DOHH2 (cell line): ENCODE measurements around the gene EBNA1BP2.

Source experiments
- EZH2phosphoT487 ChIP-seq: fragments of 200-600 bp; sonication (generic); IDR thresholded peaks from 2 replicates; pipeline ENCODE4 v1.6.1; 2017; ENCODE audit warnings: borderline replicate concordance, mild to moderate bottlenecking, antibody characterized with exemption, low read length, moderate library complexity, mixed read lengths
- TF ChIP-seq, protein P1 (sequence below): fragments of 200-600 bp; sonication (generic); IDR thresholded peaks from one replicate; pipeline ENCODE4 v1.5.1; 2014; ENCODE audit warnings: antibody characterized with exemption, mild to moderate bottlenecking, low read depth, low read length; ENCODE audit not compliant: poor library complexity, severe bottlenecking

DNA sequence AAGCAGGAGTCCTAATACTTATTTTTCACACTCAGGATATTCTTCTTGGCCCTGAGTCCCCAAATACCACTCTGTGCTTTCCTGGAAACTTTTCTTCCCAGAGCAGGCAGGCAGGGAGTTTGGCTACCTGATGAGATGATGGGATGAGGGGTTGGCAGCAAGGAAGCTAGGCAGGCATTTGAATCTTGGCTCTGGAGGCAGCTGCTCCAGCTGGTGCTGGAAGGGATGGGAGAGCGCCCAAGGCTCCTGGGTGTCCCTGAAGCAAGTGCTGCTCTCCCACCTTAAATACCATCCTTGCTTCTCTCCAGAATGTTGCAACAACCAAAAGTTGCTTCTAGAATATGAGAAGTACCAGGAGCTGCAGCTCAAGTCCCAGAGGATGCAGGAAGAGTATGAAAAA lies 49.7 kb upstream of the EBNA1BP2 start:
- TF ChIP-seq, protein P1, sequence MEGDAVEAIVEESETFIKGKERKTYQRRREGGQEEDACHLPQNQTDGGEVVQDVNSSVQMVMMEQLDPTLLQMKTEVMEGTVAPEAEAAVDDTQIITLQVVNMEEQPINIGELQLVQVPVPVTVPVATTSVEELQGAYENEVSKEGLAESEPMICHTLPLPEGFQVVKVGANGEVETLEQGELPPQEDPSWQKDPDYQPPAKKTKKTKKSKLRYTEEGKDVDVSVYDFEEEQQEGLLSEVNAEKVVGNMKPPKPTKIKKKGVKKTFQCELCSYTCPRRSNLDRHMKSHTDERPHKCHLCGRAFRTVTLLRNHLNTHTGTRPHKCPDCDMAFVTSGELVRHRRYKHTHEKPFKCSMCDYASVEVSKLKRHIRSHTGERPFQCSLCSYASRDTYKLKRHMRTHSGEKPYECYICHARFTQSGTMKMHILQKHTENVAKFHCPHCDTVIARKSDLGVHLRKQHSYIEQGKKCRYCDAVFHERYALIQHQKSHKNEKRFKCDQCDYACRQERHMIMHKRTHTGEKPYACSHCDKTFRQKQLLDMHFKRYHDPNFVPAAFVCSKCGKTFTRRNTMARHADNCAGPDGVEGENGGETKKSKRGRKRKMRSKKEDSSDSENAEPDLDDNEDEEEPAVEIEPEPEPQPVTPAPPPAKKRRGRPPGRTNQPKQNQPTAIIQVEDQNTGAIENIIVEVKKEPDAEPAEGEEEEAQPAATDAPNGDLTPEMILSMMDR, result no peak
- TF ChIP-seq EZH2phosphoT487, result no peak
